Measurements from ENCODE around the gene LCORL.

DNA sequence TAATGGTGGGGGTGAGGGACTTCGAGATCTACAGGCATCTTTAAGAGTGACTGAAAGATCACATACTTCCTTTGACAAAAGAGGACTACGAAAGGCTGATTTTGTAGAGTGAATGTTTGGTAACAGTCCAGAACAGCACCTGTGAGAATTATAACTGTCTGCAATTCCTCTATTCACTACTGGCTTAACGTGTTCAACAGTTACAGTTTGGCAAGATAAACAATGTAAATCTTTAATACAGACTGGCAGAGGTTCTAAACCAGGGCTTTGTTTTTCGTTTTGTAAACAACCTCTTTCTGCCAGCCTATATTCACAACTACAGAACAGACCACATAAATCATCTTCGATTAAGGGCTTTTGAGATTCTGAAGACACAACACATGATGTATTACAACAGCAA lies 143.9 kb downstream of the LCORL start:
- no peak for TF ChIP-seq CTCF (IDR thresholded peaks at IDR 0.05)
- TF ChIP-seq POLR2A (IDR thresholded peaks at IDR 0.05): no peak
- no peak for TF ChIP-seq EP300 (IDR thresholded peaks at IDR 0.05)
